Measurements from ENCODE around the gene SPSB1. TPM values are rescaled to one million over a fixed set of nuclear protein-coding genes. Genes with fewer than 3 reads are reported as not detected.

Gene SPSB1
- total RNA-seq, 1 donor from 2014 or later: 5.6 TPM

DNA sequence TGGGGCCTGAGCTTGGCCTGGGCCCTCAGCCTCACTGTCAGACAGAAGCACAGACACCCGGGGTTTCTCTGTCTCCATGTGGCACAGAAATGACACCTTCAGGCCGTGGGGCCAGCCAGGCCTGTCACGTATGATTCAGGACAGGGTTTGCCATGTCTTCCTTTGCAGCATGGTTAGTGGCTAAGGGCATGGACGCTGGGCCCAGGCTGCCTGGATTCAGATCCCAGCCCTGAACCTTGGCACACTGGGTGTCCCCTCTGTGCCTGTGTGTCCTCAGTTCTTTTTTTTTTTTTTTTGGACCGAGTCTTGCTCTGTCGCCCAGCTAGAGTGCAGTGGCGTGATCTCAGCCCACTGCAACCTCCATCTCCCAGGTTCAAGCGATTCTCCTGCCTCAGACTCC, 73.6 kb downstream of the SPSB1 start:
- no peaks in the 10 kb centered on the region for H3K36me3 Mint-ChIP-seq
- H3K4me3 Mint-ChIP-seq: no peak overlapping the region
- H3K9me3 Mint-ChIP-seq: no peaks in the 10 kb centered on the region
- TF ChIP-seq, protein P1, sequence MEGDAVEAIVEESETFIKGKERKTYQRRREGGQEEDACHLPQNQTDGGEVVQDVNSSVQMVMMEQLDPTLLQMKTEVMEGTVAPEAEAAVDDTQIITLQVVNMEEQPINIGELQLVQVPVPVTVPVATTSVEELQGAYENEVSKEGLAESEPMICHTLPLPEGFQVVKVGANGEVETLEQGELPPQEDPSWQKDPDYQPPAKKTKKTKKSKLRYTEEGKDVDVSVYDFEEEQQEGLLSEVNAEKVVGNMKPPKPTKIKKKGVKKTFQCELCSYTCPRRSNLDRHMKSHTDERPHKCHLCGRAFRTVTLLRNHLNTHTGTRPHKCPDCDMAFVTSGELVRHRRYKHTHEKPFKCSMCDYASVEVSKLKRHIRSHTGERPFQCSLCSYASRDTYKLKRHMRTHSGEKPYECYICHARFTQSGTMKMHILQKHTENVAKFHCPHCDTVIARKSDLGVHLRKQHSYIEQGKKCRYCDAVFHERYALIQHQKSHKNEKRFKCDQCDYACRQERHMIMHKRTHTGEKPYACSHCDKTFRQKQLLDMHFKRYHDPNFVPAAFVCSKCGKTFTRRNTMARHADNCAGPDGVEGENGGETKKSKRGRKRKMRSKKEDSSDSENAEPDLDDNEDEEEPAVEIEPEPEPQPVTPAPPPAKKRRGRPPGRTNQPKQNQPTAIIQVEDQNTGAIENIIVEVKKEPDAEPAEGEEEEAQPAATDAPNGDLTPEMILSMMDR (conservative IDR thresholded peaks at IDR 0.05): no peak
- no peak overlapping the region for H3K27ac Mint-ChIP-seq
- DNase-seq (ENCODE audit: extremely low spot score, unreplicated experiment): no peak
- peaks cover 15% of the 10 kb centered on the region for H3K4me1 Mint-ChIP-seq (ENCODE audit: unreplicated experiment)
- no peaks in the 10 kb centered on the region for H3K27me3 Mint-ChIP-seq

DNA sequence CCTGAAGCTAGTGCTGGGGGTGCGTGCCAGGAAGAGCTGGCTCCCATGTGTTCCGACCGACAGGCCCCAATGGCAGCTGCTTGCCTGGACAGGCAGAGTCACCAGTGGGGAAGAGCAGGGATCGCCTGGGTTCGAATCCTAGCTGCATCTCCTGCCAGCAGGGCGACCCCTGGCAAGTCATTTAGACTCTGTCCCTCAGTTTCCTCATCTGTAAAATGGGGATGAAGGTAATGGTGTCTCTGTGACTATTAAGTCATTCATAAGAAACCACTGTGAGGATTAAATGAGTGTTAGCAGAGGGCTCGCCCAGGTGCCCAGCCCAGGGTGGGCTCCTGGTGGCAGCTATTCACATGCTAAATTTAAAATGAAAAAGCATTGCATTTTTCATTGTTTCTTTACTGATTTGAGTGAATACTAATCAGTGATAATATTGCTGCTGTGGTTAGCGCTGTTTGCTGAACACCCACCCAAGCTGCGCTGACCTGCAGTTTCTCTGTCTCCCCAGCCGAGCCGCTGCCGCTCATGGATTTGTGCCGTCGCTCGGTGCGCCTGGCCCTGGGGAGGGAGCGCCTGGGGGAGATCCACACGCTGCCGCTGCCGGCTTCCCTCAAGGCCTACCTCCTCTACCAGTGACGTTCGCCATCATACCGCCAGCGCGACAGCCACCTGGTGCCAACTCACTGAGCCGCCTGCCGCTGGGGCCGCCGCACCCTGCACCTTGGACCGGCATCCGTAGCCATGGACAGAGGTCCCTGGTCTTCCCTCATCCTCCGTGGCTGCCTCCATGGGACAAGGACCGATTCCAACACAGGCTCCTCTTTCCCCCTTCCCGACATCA, 74.5 kb downstream of the SPSB1 start:
- no peak for DNase-seq (ENCODE audit: extremely low spot score, unreplicated experiment)
- Mint-ChIP-seq H3K36me3 (no peaks in the 10 kb centered on the region), H3K27ac (no peak overlapping the region), H3K4me1 (ENCODE audit: unreplicated experiment) (peaks cover 24% of the 10 kb centered on the region), H3K27me3 (no peaks in the 10 kb centered on the region), H3K9me3 (no peaks in the 10 kb centered on the region), H3K4me3 (no peak overlapping the region)
- TF ChIP-seq, protein P1 (conservative IDR thresholded peaks at IDR 0.05): no peak

DNA sequence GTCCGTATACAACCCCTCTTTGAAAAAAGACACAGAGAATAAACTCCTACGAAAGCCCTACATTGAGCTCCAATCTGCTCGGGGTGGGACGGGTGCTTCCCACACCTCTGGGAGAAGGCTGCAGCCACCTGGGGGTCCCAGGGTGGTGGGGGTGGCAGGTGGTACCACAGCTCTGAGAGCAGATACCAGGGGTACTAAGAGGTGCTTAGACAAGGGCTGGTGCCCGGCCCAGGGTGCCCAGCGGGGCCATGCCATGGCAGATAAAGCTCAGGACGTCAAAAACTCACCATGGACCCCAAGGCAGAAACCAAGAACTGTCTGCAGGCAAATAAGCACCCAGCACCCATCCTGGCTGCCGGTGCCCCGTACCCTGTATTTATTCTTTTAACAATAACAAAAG, 75.1 kb downstream of the SPSB1 start:
- Mint-ChIP-seq H3K4me3 (no peak overlapping the region), H3K9me3 (no peaks in the 10 kb centered on the region), H3K4me1 (ENCODE audit: unreplicated experiment) (peaks cover 28% of the 10 kb centered on the region), H3K27ac (no peak overlapping the region), H3K27me3 (no peaks in the 10 kb centered on the region), H3K36me3 (no peaks in the 10 kb centered on the region)
- TF ChIP-seq, protein P1 (conservative IDR thresholded peaks at IDR 0.05): no peak
- no peak for DNase-seq (ENCODE audit: extremely low spot score, unreplicated experiment)

DNA sequence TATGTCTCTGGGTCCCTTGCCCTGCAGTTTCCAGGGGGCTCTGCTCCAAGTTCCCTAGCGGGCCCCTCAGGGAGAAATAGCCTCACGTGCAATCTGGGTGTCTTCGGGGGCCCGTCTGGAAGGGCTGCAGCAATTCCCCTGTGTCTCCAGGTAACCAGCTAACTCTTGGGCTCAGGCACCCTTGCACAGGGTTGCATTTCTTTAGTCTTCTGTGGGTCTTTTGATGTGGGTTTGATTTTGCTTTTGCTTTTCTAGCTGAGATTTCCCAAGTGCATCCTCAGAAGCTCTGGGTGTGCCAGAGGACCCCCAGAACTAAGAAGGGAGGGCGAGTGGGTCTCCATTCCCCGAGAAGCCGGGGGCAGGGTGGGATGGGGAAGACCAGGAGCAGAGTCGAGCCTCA, 75.7 kb downstream of the SPSB1 start:
- Mint-ChIP-seq H3K4me1 (ENCODE audit: unreplicated experiment) (peaks cover 29% of the 10 kb centered on the region), H3K27ac (no peak overlapping the region)

DNA sequence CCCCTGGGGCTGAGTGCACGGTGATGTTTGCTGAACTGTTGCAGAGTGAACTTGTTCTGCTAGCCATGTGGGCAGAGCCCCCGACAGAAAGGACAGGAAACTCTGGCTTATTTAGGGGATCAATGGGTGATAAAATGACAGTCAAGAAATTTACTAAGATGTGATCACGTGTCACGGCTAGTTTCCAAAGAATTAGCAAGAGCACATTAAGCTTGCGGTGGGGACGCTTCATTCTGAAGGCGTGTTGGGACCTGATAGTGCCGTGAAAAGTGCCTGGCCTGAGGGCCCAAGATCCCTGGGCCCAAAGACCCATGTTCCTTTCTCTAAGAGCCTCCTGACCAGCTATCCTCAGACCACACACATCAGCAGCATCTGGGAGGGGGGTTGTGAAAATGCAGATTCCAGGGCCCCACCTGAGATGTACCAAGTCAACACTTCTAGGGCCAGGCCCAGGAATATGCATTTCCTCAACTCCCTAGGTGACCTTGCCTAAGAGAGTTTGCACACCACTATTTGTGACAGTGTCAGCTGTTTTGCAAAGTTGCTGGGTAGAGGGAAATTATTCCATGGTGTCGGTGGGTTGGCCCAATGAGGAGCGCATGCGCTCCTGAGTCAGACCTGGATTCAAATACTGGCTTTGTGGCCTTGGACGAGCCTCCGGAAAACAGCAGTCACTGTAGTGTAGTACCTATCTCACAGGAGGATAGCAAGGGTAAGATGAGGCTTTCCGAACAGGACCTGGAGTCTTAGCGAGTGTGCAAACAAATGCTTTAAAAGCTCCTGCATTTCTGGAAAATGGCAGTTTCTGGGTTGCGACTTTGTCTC, 77.5 kb downstream of the SPSB1 start:
- peak overlapping the region; percentile 72 for H3K4me3 Mint-ChIP-seq
- peak overlapping the region; percentile 72 for H3K27ac Mint-ChIP-seq
- peaks cover 42% of the 10 kb centered on the region for H3K4me1 Mint-ChIP-seq (ENCODE audit: unreplicated experiment)
- no peaks in the 10 kb centered on the region for H3K9me3 Mint-ChIP-seq
- no peaks in the 10 kb centered on the region for H3K27me3 Mint-ChIP-seq
- DNase-seq (ENCODE audit: extremely low spot score, unreplicated experiment): no peak
- TF ChIP-seq, protein P1 (conservative IDR thresholded peaks at IDR 0.05): no peak
- no peaks in the 10 kb centered on the region for H3K36me3 Mint-ChIP-seq

More for the DNA sequence above, 75.7 kb downstream of the SPSB1 start:
- no peak for DNase-seq (ENCODE audit: extremely low spot score, unreplicated experiment)
- H3K4me3 Mint-ChIP-seq: no peak overlapping the region
- TF ChIP-seq, protein P1 (conservative IDR thresholded peaks at IDR 0.05): no peak
- no peaks in the 10 kb centered on the region for H3K36me3 Mint-ChIP-seq
- no peaks in the 10 kb centered on the region for H3K9me3 Mint-ChIP-seq
- H3K27me3 Mint-ChIP-seq: no peaks in the 10 kb centered on the region
